HepG2 (cell line): ENCODE results near the gene ZNF625. TPM values are rescaled to one million over a fixed set of nuclear protein-coding genes. Genes with fewer than 3 reads are reported as not detected.

Source experiments
- HOXD1 ChIP-seq: sonication (generic); formaldehyde crosslinking; IDR thresholded peaks from 2 replicates; pipeline ENCODE4 v1.5.0; 2020; ENCODE audit warnings: missing genetic modification reagents
- IKZF1 ChIP-seq: fragments of 450-650 bp; IDR thresholded peaks from 2 replicates; pipeline ENCODE4 v1.7.1; 2016
- NONO ChIP-seq, 2 experiments: fragments of 450-650 bp in 1 of 2; sonication (generic) in 1 of 2; formaldehyde crosslinking in 1 of 2; IDR thresholded peaks in 1 of 2; conservative IDR thresholded peaks in 1 of 2; 2 replicates each; pipeline versions ENCODE4 v1.6.1 to v1.8.0; 2017 to 2022; ENCODE audit warnings: mild to moderate bottlenecking in 1 of 2, missing genetic modification reagents in 1 of 2, moderate library complexity in 1 of 2
- NRL ChIP-seq: sonication (generic); formaldehyde crosslinking; IDR thresholded peaks from 2 replicates; pipeline ENCODE4 v1.5.0; 2020; ENCODE audit warnings: missing genetic modification reagents, mild to moderate bottlenecking, moderate library complexity, borderline replicate concordance
- SP4 ChIP-seq: sonication (generic); formaldehyde crosslinking; IDR thresholded peaks from 2 replicates; pipeline ENCODE4 v1.8.1; 2023; ENCODE audit warnings: mild to moderate bottlenecking, missing genetic modification reagents
- ZNF510 ChIP-seq: sonication (generic); formaldehyde crosslinking; IDR thresholded peaks from 2 replicates; pipeline ENCODE4 v1.4.0; 2020; ENCODE audit warnings: low read depth, mild to moderate bottlenecking, missing genetic modification reagents
- ZNF569 ChIP-seq: sonication (generic); formaldehyde crosslinking; IDR thresholded peaks from 2 replicates; pipeline ENCODE4 v1.5.0; 2020; ENCODE audit warnings: mild to moderate bottlenecking, missing genetic modification reagents, moderate library complexity, borderline replicate concordance
- ZNF746 ChIP-seq: sonication (generic); formaldehyde crosslinking; IDR thresholded peaks from 2 replicates; pipeline ENCODE4 v1.8.0; 2022; ENCODE audit warnings: mild to moderate bottlenecking, missing genetic modification reagents
- ZNF850 ChIP-seq: sonication (generic); formaldehyde crosslinking; conservative IDR thresholded peaks from 2 replicates; pipeline ENCODE4 v1.9.0; 2021; ENCODE audit warnings: mild to moderate bottlenecking, missing genetic modification reagents
- ZSCAN20 ChIP-seq: sonication (generic); formaldehyde crosslinking; IDR thresholded peaks from 2 replicates; pipeline ENCODE4 v1.4.0; 2020; ENCODE audit warnings: missing genetic modification reagents, mild to moderate bottlenecking, borderline replicate concordance
- polyA plus RNA-seq, 8 experiments: library from polyadenylated mRNA; depleted of rRNA in 3 of 8; stranded (reverse) in 7 of 8; unstranded in 1 of 8; fragments of >200 nt; fragmentation: Illumina TruSeq in 4 of 8; extraction: Trizol in 4 of 8; gene quantifications; 2 replicates each; pipeline versions ENCODE4 v1.2.1 to v1.2.3, GENCODE V29; 2011 to 2016; ENCODE audit warnings: low read depth in 4 of 8, missing spikeins in 1 of 8, mixed read lengths in 1 of 8; ENCODE audit not compliant: insufficient read depth in 1 of 8
- total RNA-seq, 5 experiments: library from RNA; depleted of rRNA; stranded (reverse); fragments of >200 nt; fragmentation: Illumina TruSeq; extraction: Trizol; gene quantifications; 2 replicates each; pipeline ENCODE4 v1.2.3, GENCODE V29; 2016; ENCODE audit warnings: low read depth in 1 of 5
- TF ChIP-seq, protein P1 (sequence below): sonication (generic); formaldehyde crosslinking; IDR thresholded peaks from 2 replicates; pipeline ENCODE4 v1.4.0; 2020; ENCODE audit warnings: missing genetic modification reagents, borderline replicate concordance
- TF ChIP-seq, protein P2 (sequence below): sonication (generic); formaldehyde crosslinking; IDR thresholded peaks from 2 replicates; pipeline ENCODE4 v1.8.1; 2023; ENCODE audit warnings: mild to moderate bottlenecking, missing genetic modification reagents
- TF ChIP-seq, protein P3 (sequence below): sonication (generic); formaldehyde crosslinking; IDR thresholded peaks from 2 replicates; pipeline ENCODE4 v1.8.1; 2023; ENCODE audit warnings: missing genetic modification reagents, inconsistent platforms, borderline replicate concordance
- TF ChIP-seq, protein P4 (sequence below): IDR thresholded peaks from 2 replicates; pipeline ENCODE4 v1.6.1; 2016; ENCODE audit warnings: missing genetic modification reagents, missing compliant biosample characterization
- TF ChIP-seq, protein P5 (sequence below): sonication (generic); formaldehyde crosslinking; IDR thresholded peaks from 2 replicates; pipeline ENCODE4 v1.5.0; 2020; ENCODE audit warnings: missing genetic modification reagents

The ZNF625 gene
- total and polyA plus RNA-seq, 2 of the 13 experiments (the other 11 are each of a cell fraction or from before 2014, with no cell fraction given): 1.7 to 12.2 TPM

DNA sequence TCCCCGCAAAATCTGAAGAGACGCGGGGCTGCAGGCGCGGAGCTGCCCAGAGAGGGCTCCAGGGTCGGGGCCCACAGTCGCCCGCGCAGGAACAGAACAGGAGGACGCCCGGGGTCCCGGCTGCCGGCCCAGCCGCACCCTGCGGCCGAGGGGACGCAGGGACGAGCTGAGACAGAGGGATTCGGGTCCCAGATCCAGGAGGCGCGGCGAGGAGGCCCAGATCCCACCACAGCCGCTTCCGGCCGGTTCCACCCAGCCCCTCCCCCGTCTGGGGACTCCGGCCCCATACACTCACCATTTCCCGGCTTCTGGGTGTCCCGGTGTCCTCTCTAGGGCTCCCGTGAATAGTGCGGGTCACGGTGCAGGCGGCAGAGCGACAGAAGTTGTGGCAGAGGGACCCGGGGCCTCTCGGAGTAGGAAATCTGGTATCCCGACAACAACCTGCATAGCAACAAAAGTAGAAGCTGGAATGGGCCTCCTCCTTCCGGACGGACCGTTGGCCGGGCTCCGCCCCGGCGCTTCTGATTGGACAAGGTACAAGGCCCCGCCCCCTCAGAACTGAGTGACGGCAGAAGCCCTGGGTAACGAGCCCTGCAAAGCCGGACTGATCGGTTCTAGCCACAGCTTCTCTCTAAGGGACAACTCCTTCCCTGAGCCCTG is 16.5 kb downstream of the ZNF625 start, which contains the start of gene ZNF20 (continued):
- TF ChIP-seq, protein P1, sequence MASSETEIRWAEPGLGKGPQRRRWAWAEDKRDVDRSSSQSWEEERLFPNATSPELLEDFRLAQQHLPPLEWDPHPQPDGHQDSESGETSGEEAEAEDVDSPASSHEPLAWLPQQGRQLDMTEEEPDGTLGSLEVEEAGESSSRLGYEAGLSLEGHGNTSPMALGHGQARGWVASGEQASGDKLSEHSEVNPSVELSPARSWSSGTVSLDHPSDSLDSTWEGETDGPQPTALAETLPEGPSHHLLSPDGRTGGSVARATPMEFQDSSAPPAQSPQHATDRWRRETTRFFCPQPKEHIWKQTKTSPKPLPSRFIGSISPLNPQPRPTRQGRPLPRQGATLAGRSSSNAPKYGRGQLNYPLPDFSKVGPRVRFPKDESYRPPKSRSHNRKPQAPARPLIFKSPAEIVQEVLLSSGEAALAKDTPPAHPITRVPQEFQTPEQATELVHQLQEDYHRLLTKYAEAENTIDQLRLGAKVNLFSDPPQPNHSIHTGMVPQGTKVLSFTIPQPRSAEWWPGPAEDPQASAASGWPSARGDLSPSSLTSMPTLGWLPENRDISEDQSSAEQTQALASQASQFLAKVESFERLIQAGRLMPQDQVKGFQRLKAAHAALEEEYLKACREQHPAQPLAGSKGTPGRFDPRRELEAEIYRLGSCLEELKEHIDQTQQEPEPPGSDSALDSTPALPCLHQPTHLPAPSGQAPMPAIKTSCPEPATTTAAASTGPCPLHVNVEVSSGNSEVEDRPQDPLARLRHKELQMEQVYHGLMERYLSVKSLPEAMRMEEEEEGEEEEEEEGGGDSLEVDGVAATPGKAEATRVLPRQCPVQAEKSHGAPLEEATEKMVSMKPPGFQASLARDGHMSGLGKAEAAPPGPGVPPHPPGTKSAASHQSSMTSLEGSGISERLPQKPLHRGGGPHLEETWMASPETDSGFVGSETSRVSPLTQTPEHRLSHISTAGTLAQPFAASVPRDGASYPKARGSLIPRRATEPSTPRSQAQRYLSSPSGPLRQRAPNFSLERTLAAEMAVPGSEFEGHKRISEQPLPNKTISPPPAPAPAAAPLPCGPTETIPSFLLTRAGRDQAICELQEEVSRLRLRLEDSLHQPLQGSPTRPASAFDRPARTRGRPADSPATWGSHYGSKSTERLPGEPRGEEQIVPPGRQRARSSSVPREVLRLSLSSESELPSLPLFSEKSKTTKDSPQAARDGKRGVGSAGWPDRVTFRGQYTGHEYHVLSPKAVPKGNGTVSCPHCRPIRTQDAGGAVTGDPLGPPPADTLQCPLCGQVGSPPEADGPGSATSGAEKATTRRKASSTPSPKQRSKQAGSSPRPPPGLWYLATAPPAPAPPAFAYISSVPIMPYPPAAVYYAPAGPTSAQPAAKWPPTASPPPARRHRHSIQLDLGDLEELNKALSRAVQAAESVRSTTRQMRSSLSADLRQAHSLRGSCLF (CRISPR knock-in tag): 0 out of 2 replicates have a peak, but pooled peaks have one; percentile 48
- TF ChIP-seq ZNF850 (CRISPR knock-in tag): no peak
- TF ChIP-seq IKZF1: no peak
- TF ChIP-seq ZNF569 (CRISPR knock-in tag): 0 out of 2 replicates have a peak, but pooled peaks have one; percentile 38
- TF ChIP-seq NONO (IDR thresholded peaks at IDR 0.05): no peak
- TF ChIP-seq NONO (CRISPR knock-in tag; conservative IDR thresholded peaks at IDR 0.05): 0 out of 2 replicates have a peak, but pooled peaks have one; percentile 47
- TF ChIP-seq, protein P2, sequence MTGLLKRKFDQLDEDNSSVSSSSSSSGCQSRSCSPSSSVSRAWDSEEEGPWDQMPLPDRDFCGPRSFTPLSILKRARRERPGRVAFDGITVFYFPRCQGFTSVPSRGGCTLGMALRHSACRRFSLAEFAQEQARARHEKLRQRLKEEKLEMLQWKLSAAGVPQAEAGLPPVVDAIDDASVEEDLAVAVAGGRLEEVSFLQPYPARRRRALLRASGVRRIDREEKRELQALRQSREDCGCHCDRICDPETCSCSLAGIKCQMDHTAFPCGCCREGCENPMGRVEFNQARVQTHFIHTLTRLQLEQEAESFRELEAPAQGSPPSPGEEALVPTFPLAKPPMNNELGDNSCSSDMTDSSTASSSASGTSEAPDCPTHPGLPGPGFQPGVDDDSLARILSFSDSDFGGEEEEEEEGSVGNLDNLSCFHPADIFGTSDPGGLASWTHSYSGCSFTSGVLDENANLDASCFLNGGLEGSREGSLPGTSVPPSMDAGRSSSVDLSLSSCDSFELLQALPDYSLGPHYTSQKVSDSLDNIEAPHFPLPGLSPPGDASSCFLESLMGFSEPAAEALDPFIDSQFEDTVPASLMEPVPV (CRISPR knock-in tag): 0 out of 2 replicates have a peak, but pooled peaks have one; percentile 52
- TF ChIP-seq, protein P3, sequence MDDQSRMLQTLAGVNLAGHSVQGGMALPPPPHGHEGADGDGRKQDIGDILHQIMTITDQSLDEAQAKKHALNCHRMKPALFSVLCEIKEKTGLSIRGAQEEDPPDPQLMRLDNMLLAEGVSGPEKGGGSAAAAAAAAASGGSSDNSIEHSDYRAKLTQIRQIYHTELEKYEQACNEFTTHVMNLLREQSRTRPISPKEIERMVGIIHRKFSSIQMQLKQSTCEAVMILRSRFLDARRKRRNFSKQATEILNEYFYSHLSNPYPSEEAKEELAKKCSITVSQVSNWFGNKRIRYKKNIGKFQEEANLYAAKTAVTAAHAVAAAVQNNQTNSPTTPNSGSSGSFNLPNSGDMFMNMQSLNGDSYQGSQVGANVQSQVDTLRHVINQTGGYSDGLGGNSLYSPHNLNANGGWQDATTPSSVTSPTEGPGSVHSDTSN (CRISPR knock-in tag): 0 out of 2 replicates have a peak, but pooled peaks have one; percentile 18
- 0 out of 2 replicates have a peak, but pooled peaks have one; percentile 15 for TF ChIP-seq ZNF746 (CRISPR knock-in tag)
- TF ChIP-seq ZSCAN20 (CRISPR knock-in tag): 0 out of 2 replicates have a peak, but pooled peaks have one; percentile 38
- TF ChIP-seq ZNF510: no peak
- peak; percentile 51 for TF ChIP-seq NRL (CRISPR knock-in tag)
- TF ChIP-seq, protein P4, sequence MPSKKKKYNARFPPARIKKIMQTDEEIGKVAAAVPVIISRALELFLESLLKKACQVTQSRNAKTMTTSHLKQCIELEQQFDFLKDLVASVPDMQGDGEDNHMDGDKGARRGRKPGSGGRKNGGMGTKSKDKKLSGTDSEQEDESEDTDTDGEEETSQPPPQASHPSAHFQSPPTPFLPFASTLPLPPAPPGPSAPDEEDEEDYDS: peak; percentile 52
- TF ChIP-seq, protein P5, sequence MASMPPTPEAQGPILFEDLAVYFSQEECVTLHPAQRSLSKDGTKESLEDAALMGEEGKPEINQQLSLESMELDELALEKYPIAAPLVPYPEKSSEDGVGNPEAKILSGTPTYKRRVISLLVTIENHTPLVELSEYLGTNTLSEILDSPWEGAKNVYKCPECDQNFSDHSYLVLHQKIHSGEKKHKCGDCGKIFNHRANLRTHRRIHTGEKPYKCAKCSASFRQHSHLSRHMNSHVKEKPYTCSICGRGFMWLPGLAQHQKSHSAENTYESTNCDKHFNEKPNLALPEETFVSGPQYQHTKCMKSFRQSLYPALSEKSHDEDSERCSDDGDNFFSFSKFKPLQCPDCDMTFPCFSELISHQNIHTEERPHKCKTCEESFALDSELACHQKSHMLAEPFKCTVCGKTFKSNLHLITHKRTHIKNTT (CRISPR knock-in tag): no peak
- TF ChIP-seq SP4 (CRISPR knock-in tag): peak; percentile 94
- TF ChIP-seq HOXD1 (CRISPR knock-in tag): 0 out of 2 replicates have a peak, but pooled peaks have one; percentile 25
